ENCODE data around the gene SF1.

The SF1 gene

GRCh38 chr11:64718084-64718779, 60.1 kb downstream of the SF1 start:
- Histone ChIP-seq H3K4ac (ENCODE audit: low read depth, low read length) (no peak overlapping the region), H3K9me3 (ENCODE audit: insufficient read depth, low read depth, low read length) (peaks cover under 1% of the 10 kb centered on the region), H4K8ac (ENCODE audit: low read depth, low read length) (no peak overlapping the region), H3K14ac (ENCODE audit: low read length) (no peak overlapping the region), H2AFZ (ENCODE audit: insufficient read depth, low read length, poor library complexity) (no peak overlapping the region), H3K79me2 (ENCODE audit: control insufficient read depth, insufficient read depth, low read length, poor library complexity) (no peaks in the 10 kb centered on the region), H3K4me3 (ENCODE audit: low read depth, low read length) (no peak overlapping the region), H2BK5ac (ENCODE audit: low read depth, low read length, poor library complexity) (no peak overlapping the region), H3K36me3 (ENCODE audit: control insufficient read depth in 1 of 2, insufficient read depth in 2 of 2, low read length in 2 of 2) (no peaks in the 10 kb centered on the region), H3K23ac (ENCODE audit: low read length) (no peak overlapping the region), H2BK120ac (ENCODE audit: insufficient read depth, low read length, poor library complexity) (no peak overlapping the region), H4K91ac (ENCODE audit: low read depth, low read length) (no peak overlapping the region), H3K27ac (ENCODE audit: low read depth, low read length) (no peak overlapping the region), H3K4me2 (ENCODE audit: low read length) (no peak overlapping the region), H3K9ac (ENCODE audit: low read length) (no peak overlapping the region), H3K27me3 (ENCODE audit: insufficient read depth, low read length) (peaks cover 25% of the 10 kb centered on the region), H3K4me1 (ENCODE audit: control insufficient read depth in 1 of 2, insufficient read depth in 2 of 2, low read length in 2 of 2) (peaks cover under 1 to 1% of the 10 kb centered on the region in 2 experiments), H3K79me1 (ENCODE audit: low read length) (no peaks in the 10 kb centered on the region), H4K12ac (ENCODE audit: low read depth, low read length) (no peak overlapping the region), H2BK12ac (ENCODE audit: low read length) (no peak overlapping the region), H3K18ac (ENCODE audit: low read length) (no peak overlapping the region), H2AK5ac (ENCODE audit: low read length) (no peak overlapping the region)
- no CpG with 5 or more reads among the region's 15 CpGs for WGBS (ENCODE audit: extremely low coverage, insufficient coverage, insufficient read length)
- no peak for DNase-seq

DNA sequence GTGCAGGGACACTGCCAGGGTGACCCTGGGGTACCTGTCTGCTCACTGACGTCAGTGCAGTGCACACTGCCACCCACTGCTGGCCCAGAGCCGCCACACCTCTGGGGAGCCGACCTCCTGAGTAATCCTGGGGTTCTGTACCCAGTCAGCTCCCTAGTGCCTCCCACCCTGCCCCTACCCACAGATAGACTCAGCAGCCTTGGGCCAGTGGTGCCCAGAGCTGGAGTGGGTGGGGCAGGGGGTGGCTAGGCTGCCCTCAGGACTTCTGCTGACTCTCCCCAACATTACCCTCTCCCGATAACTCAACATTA, 61.1 kb downstream of the SF1 start:
- H4K91ac ChIP-seq (ENCODE audit: low read depth, low read length) = no peak overlapping the region
- no peak overlapping the region for H2BK120ac ChIP-seq (ENCODE audit: insufficient read depth, low read length, poor library complexity)
- H2AFZ ChIP-seq (ENCODE audit: insufficient read depth, low read length, poor library complexity) = no peak overlapping the region
- WGBS (ENCODE audit: extremely low coverage, insufficient coverage, insufficient read length) = no CpG with 5 or more reads among the region's 4 CpGs
- H3K79me2 ChIP-seq (ENCODE audit: control insufficient read depth, insufficient read depth, low read length, poor library complexity) = no peaks in the 10 kb centered on the region
- H2BK5ac ChIP-seq (ENCODE audit: low read depth, low read length, poor library complexity) = no peak overlapping the region
- H4K8ac ChIP-seq (ENCODE audit: low read depth, low read length) = no peak overlapping the region
- H3K4me2 ChIP-seq (ENCODE audit: low read length) = no peak overlapping the region
- no peaks in the 10 kb centered on the region for H3K36me3 ChIP-seq (ENCODE audit: control insufficient read depth in 1 of 2, insufficient read depth in 2 of 2, low read length in 2 of 2)
- H3K27me3 ChIP-seq (ENCODE audit: insufficient read depth, low read length) = peaks cover 31% of the 10 kb centered on the region
- H3K23ac ChIP-seq (ENCODE audit: low read length) = no peak overlapping the region
- H2BK12ac ChIP-seq (ENCODE audit: low read length) = no peak overlapping the region
- H3K4me1 ChIP-seq (ENCODE audit: control insufficient read depth in 1 of 2, insufficient read depth in 2 of 2, low read length in 2 of 2) = peaks cover 3 to 5% of the 10 kb centered on the region in 2 experiments
- H3K9me3 ChIP-seq (ENCODE audit: insufficient read depth, low read depth, low read length) = peaks cover 7% of the 10 kb centered on the region
- H3K4me3 ChIP-seq (ENCODE audit: low read depth, low read length) = no peak overlapping the region
- H3K79me1 ChIP-seq (ENCODE audit: low read length) = no peaks in the 10 kb centered on the region
- H3K4ac ChIP-seq (ENCODE audit: low read depth, low read length) = no peak overlapping the region
- no peak overlapping the region for H4K12ac ChIP-seq (ENCODE audit: low read depth, low read length)
- H3K27ac ChIP-seq (ENCODE audit: low read depth, low read length) = no peak overlapping the region
- no peak overlapping the region for H3K18ac ChIP-seq (ENCODE audit: low read length)
- H3K14ac ChIP-seq (ENCODE audit: low read length) = no peak overlapping the region
- no peak overlapping the region for H3K9ac ChIP-seq (ENCODE audit: low read length)
- H2AK5ac ChIP-seq (ENCODE audit: low read length) = no peak overlapping the region
- no peak for DNase-seq

GRCh38 chr11:64716473-64717267, 61.7 kb downstream of the SF1 start:
- Histone ChIP-seq H3K23ac (ENCODE audit: low read length) (no peak overlapping the region), H2AK5ac (ENCODE audit: low read length) (no peak overlapping the region), H4K91ac (ENCODE audit: low read depth, low read length) (no peak overlapping the region), H3K27me3 (ENCODE audit: insufficient read depth, low read length) (peaks cover 32% of the 10 kb centered on the region), H3K9me3 (ENCODE audit: insufficient read depth, low read depth, low read length) (peaks cover 13% of the 10 kb centered on the region), H3K9ac (ENCODE audit: low read length) (no peak overlapping the region), H2AFZ (ENCODE audit: insufficient read depth, low read length, poor library complexity) (no peak overlapping the region), H3K4ac (ENCODE audit: low read depth, low read length) (no peak overlapping the region), H3K18ac (ENCODE audit: low read length) (no peak overlapping the region), H3K4me1 (ENCODE audit: control insufficient read depth in 1 of 2, insufficient read depth in 2 of 2, low read length in 2 of 2) (peaks cover 3 to 5% of the 10 kb centered on the region in 2 experiments), H2BK5ac (ENCODE audit: low read depth, low read length, poor library complexity) (no peak overlapping the region), H3K79me1 (ENCODE audit: low read length) (no peaks in the 10 kb centered on the region), H3K4me2 (ENCODE audit: low read length) (no peak overlapping the region), H3K14ac (ENCODE audit: low read length) (no peak overlapping the region), H3K79me2 (ENCODE audit: control insufficient read depth, insufficient read depth, low read length, poor library complexity) (no peaks in the 10 kb centered on the region), H3K4me3 (ENCODE audit: low read depth, low read length) (no peak overlapping the region), H4K8ac (ENCODE audit: low read depth, low read length) (no peak overlapping the region), H2BK12ac (ENCODE audit: low read length) (no peak overlapping the region), H4K12ac (ENCODE audit: low read depth, low read length) (no peak overlapping the region), H3K27ac (ENCODE audit: low read depth, low read length) (no peak overlapping the region), H2BK120ac (ENCODE audit: insufficient read depth, low read length, poor library complexity) (no peak overlapping the region), H3K36me3 (ENCODE audit: control insufficient read depth in 1 of 2, insufficient read depth in 2 of 2, low read length in 2 of 2) (no peaks in the 10 kb centered on the region)
- WGBS (ENCODE audit: extremely low coverage, insufficient coverage, insufficient read length) = no CpG with 5 or more reads among the region's 21 CpGs
- no peak for DNase-seq

GRCh38 chr11:64715756-64716472, 62.4 kb downstream of the SF1 start:
- no peak overlapping the region for H3K23ac ChIP-seq (ENCODE audit: low read length)
- H2AK5ac ChIP-seq (ENCODE audit: low read length) = no peak overlapping the region
- H4K91ac ChIP-seq (ENCODE audit: low read depth, low read length) = no peak overlapping the region
- H3K79me1 ChIP-seq (ENCODE audit: low read length) = no peaks in the 10 kb centered on the region
- no peak overlapping the region for H3K18ac ChIP-seq (ENCODE audit: low read length)
- no peak overlapping the region for H3K4me2 ChIP-seq (ENCODE audit: low read length)
- H3K27me3 ChIP-seq (ENCODE audit: insufficient read depth, low read length) = peaks cover 38% of the 10 kb centered on the region
- H3K4ac ChIP-seq (ENCODE audit: low read depth, low read length) = no peak overlapping the region
- H4K12ac ChIP-seq (ENCODE audit: low read depth, low read length) = no peak overlapping the region
- WGBS (ENCODE audit: extremely low coverage, insufficient coverage, insufficient read length) = no CpG with 5 or more reads among the region's 13 CpGs
- no peak overlapping the region for H3K9ac ChIP-seq (ENCODE audit: low read length)
- no peak for DNase-seq
- no peak overlapping the region for H2BK12ac ChIP-seq (ENCODE audit: low read length)
- H2BK5ac ChIP-seq (ENCODE audit: low read depth, low read length, poor library complexity) = no peak overlapping the region
- peaks cover 15% of the 10 kb centered on the region for H3K9me3 ChIP-seq (ENCODE audit: insufficient read depth, low read depth, low read length)
- no peak overlapping the region for H4K8ac ChIP-seq (ENCODE audit: low read depth, low read length)
- H3K36me3 ChIP-seq (ENCODE audit: control insufficient read depth in 1 of 2, insufficient read depth in 2 of 2, low read length in 2 of 2) = no peaks in the 10 kb centered on the region
- no peak overlapping the region for H3K27ac ChIP-seq (ENCODE audit: low read depth, low read length)
- no peak overlapping the region for H2AFZ ChIP-seq (ENCODE audit: insufficient read depth, low read length, poor library complexity)
- H3K79me2 ChIP-seq (ENCODE audit: control insufficient read depth, insufficient read depth, low read length, poor library complexity) = no peaks in the 10 kb centered on the region
- H3K14ac ChIP-seq (ENCODE audit: low read length) = no peak overlapping the region
- H3K4me1 ChIP-seq (ENCODE audit: control insufficient read depth in 1 of 2, insufficient read depth in 2 of 2, low read length in 2 of 2) = peaks cover 3 to 5% of the 10 kb centered on the region in 2 experiments
- H2BK120ac ChIP-seq (ENCODE audit: insufficient read depth, low read length, poor library complexity) = no peak overlapping the region
- H3K4me3 ChIP-seq (ENCODE audit: low read depth, low read length) = no peak overlapping the region

All from trophoblast cell (in vitro differentiated cells and primary cell).